AG09309 (cell line): ENCODE results near the gene USP5.
"Not testable (repeated sequence)": the region's sequence is repeated elsewhere in the genome, so short reads cannot be mapped to it uniquely, and the experiment has no call there.

Experiments
- DNase-seq: peaks from one replicate; pipeline ENCODE4 v3.0.0-alpha.2; 2010; ENCODE audit warnings: low read depth
- H3K4me3 ChIP-seq: 2 replicates; pipeline ENCODE4 v1.5.1; 2011; ENCODE audit warnings: mild to moderate bottlenecking, low read depth, low read length, moderate library complexity; ENCODE audit not compliant: control insufficient read depth
- CTCF ChIP-seq: IDR thresholded peaks from 2 replicates; pipeline ENCODE4 v1.5.1; 2011; ENCODE audit warnings: mild to moderate bottlenecking, low read depth, low read length, inconsistent platforms; ENCODE audit not compliant: insufficient read depth, control insufficient read depth; ENCODE audit errors: missing control alignments

The USP5 gene

GRCh38 chr12:6868211-6869048, 16.5 kb downstream of the USP5 start:
- no peak for DNase-seq
- TF ChIP-seq CTCF, result peak; percentile 30
- H3K4me3 ChIP-seq, result peak overlapping the region; percentile 53

- no peak for DNase-seq
- peak overlapping the region; percentile 53 for H3K4me3 ChIP-seq
- peak; percentile 88 for TF ChIP-seq CTCF
Measured at GRCh38 chr12:6869049-6870021, 17.4 kb downstream of the USP5 start.

GRCh38 chr12:6870304-6870703, 18.4 kb downstream of the USP5 start:
- H3K4me3 ChIP-seq, DNase-seq: not testable (repeated sequence)

GRCh38 chr12:6871052-6871957, 19.4 kb downstream of the USP5 start:
- H3K4me3 ChIP-seq, result peak overlapping the region; percentile 65
- no peak for TF ChIP-seq CTCF
- DNase-seq, result no peak

GRCh38 chr12:6872073-6873048, 20.4 kb downstream of the USP5 start:
- H3K4me3 ChIP-seq, result peak overlapping the region; percentile 65
- TF ChIP-seq CTCF, result peak; percentile 99
- no peak for DNase-seq
